Measurements from ENCODE around the gene MYL12B. TPM values are rescaled to one million over a fixed set of nuclear protein-coding genes. Genes with fewer than 3 reads are reported as not detected.
A peak's percentile ranks its signal among the peaks of the same experiment; 100 is the strongest.

MYL12B gene
- total RNA-seq, 2 experiments from 2014 or later, result 230 to 260 TPM

DNA sequence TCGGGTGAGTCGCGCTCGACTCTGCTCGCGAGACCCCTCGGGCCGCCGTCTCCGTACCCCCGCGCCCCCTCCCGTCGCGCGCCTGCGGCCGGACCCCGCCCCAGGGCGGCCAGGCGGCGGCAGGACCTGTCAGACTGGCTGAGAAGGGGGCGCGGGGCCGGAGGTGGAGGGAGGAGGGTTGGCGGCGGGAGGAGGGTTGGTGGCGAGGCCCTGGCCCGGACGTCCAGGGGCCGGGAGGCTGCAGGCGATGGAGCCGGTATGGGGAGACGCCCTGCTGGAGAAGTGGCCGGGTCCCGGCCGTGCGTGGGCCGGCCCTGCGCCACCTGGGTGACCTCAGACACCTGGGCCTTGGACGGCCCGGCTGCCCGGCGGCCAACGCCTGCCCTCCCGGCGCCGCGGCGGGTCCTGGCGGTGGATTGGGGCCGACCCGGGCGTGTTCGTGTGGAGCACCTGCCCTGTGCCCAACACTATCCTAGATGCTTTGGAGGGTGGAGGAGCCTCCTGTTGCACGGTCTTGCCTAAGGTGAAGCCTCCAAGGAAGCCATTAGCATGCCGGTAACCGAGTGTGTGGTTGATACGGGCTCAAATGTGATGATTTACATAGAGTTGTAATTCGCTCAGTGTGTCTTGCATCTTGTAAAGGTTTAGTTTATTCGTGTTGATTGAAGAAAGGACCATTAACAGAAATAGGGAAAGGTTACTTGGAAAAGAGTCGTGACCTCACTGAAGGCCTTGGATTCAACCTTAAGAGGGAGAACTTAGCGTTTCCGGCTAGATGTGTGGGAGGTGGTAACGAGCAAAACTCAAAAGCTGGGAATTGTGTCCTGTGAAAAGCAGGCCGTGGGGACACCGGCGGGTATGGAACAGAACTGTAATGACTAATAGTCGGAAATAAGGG lies 550 bp downstream of the MYL12B start:
- no peaks in the 10 kb centered on the region for H3K9me2 ChIP-seq (ENCODE audit: insufficient read depth, low read length)
- peak overlapping the region; percentile 93 for H3K4me2 ChIP-seq (ENCODE audit: low read length)
- DNase-seq (ENCODE audit: low spot score), result peak; percentile 53
- POLR2A ChIA-PET, result interaction anchor here (0.6 to 4.9 kb wide), 9 partner anchors 7 to 399 kb away, joined by 3 to 45 read pairs (median 4); no protein-coding TSS in a partner anchor
- peaks cover 23% of the 10 kb centered on the region for H3K36me3 ChIP-seq (ENCODE audit: insufficient read depth, low read length)
- CTCF ChIA-PET (ENCODE audit: unreplicated experiment), result no interaction called here
- H3K4me3 ChIP-seq (ENCODE audit: low read depth, low read length, poor library complexity, severe bottlenecking), result peak overlapping the region; percentile 86
- peak overlapping the region; percentile 81 for H3K27ac ChIP-seq (ENCODE audit: low read depth, low read length, poor library complexity, severe bottlenecking)
- H3K79me2 ChIP-seq (ENCODE audit: insufficient read depth, low read depth, low read length), result peaks cover 69% of the 10 kb centered on the region
- H3K4me1 ChIP-seq (ENCODE audit: insufficient read depth, low read length, poor library complexity, severe bottlenecking), result peaks cover 63% of the 10 kb centered on the region
- H2AFZ ChIP-seq (ENCODE audit: low read length), result no peak overlapping the region
- no peaks in the 10 kb centered on the region for H3K9me3 ChIP-seq (ENCODE audit: low read length)
- no TSS peak for BruUV-seq (replicated peaks)
- intact Hi-C loops (cut with micrococcal nuclease; ENCODE audit: unreplicated experiment), result loop anchor here (5.0 kb wide), 1 partner anchor 605 kb away; the partner anchor contains the start of gene SMCHD1
- TF ChIP-seq, protein P1, sequence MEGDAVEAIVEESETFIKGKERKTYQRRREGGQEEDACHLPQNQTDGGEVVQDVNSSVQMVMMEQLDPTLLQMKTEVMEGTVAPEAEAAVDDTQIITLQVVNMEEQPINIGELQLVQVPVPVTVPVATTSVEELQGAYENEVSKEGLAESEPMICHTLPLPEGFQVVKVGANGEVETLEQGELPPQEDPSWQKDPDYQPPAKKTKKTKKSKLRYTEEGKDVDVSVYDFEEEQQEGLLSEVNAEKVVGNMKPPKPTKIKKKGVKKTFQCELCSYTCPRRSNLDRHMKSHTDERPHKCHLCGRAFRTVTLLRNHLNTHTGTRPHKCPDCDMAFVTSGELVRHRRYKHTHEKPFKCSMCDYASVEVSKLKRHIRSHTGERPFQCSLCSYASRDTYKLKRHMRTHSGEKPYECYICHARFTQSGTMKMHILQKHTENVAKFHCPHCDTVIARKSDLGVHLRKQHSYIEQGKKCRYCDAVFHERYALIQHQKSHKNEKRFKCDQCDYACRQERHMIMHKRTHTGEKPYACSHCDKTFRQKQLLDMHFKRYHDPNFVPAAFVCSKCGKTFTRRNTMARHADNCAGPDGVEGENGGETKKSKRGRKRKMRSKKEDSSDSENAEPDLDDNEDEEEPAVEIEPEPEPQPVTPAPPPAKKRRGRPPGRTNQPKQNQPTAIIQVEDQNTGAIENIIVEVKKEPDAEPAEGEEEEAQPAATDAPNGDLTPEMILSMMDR (conservative IDR thresholded peaks at IDR 0.05; ENCODE audit: low read length), result no peak
- no peak for TF ChIP-seq EZH2phosphoT487 (IDR thresholded peaks at IDR 0.05; ENCODE audit: borderline replicate concordance, low read depth, low read length)
- H4K20me1 ChIP-seq (ENCODE audit: insufficient read depth, low read length), result peaks cover 31% of the 10 kb centered on the region; the same call in 1 of the 2 replicates

DNA sequence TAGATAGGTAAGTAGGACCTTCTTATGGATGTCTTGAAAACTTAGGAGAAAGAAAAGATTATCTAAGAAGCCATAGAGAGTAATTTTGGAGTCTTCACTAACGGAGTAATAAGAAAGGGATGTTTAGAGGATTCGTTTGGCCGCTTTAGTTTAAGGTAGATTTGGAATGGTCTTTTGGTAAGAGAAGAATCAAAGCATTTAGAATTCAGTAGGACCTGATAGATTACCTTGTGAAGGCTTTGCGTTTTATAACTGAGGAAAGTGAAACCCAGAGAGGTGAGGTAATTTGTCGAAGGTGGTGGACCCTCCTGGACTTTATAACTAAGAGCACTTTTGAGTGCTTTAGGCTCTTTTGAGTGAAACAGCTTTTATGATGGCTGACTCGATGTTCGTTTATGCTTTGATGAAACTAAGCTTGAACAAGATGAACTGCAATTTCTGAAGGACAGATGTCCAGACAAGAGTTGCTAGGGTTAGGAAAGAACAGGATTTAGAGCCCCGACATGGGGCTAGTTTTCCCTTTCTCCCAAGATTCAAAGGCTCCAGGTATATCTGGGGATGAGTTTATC lies 1.3 kb downstream of the MYL12B start:
- no peak overlapping the region for H2AFZ ChIP-seq (ENCODE audit: low read length)
- POLR2A ChIA-PET, result interaction anchor here (0.6 to 4.9 kb wide), 11 partner anchors 8 to 401 kb away, joined by 3 to 45 read pairs (median 4); no protein-coding TSS in a partner anchor
- no peaks in the 10 kb centered on the region for H3K9me3 ChIP-seq (ENCODE audit: low read length)
- CTCF ChIA-PET (ENCODE audit: unreplicated experiment), result interaction anchor here (1.1 kb wide), 1 partner anchor 16 kb away, joined by 3 read pairs; no protein-coding TSS in a partner anchor
- H3K79me2 ChIP-seq (ENCODE audit: insufficient read depth, low read depth, low read length), result peaks cover 76% of the 10 kb centered on the region
- TSS peak; percentile 58 for BruUV-seq (replicated peaks)
- TF ChIP-seq, protein P1 (conservative IDR thresholded peaks at IDR 0.05; ENCODE audit: low read length), result no peak
- TF ChIP-seq EZH2phosphoT487 (IDR thresholded peaks at IDR 0.05; ENCODE audit: borderline replicate concordance, low read depth, low read length), result no peak
- peaks cover 70% of the 10 kb centered on the region for H3K4me1 ChIP-seq (ENCODE audit: insufficient read depth, low read length, poor library complexity, severe bottlenecking)
- intact Hi-C loops (cut with micrococcal nuclease; ENCODE audit: unreplicated experiment), result loop anchor here (5.0 kb wide), 1 partner anchor 606 kb away; the partner anchor contains the start of gene SMCHD1
- H3K4me2 ChIP-seq (ENCODE audit: low read length), result peak overlapping the region; percentile 93
- peak overlapping the region; percentile 86 for H3K4me3 ChIP-seq (ENCODE audit: low read depth, low read length, poor library complexity, severe bottlenecking)
- H3K27ac ChIP-seq (ENCODE audit: low read depth, low read length, poor library complexity, severe bottlenecking), result peak overlapping the region; percentile 81
- no peak for DNase-seq (ENCODE audit: low spot score)
- H3K9me2 ChIP-seq (ENCODE audit: insufficient read depth, low read length), result no peaks in the 10 kb centered on the region
- H3K36me3 ChIP-seq (ENCODE audit: insufficient read depth, low read length), result peaks cover 15% of the 10 kb centered on the region; the same call in 1 of the 2 replicates
- H4K20me1 ChIP-seq (ENCODE audit: insufficient read depth, low read length), result peaks cover 31% of the 10 kb centered on the region; the same call in 1 of the 2 replicates

All from OCI-LY7 (cell line).